KMS-11 (cell line): ENCODE results near the gene HACL1.

Experiments
- H2AFZ ChIP-seq: fragments of 200-600 bp; sonication (generic); 2 replicates; pipeline ENCODE4 v1.6.1; 2016; ENCODE audit warnings: antibody characterized with exemption, mixed run types, low read depth
- H3K27ac ChIP-seq: fragments of 200-600 bp; sonication (generic); 2 replicates; pipeline ENCODE4 v1.6.1; 2016; ENCODE audit warnings: mild to moderate bottlenecking, mixed run types
- H3K27me3 ChIP-seq: fragments of 200-600 bp; sonication (generic); 2 replicates; pipeline ENCODE4 v1.6.1; 2017; ENCODE audit warnings: mild to moderate bottlenecking, low read depth, mixed run types, moderate library complexity; ENCODE audit not compliant: insufficient read depth
- H3K36me3 ChIP-seq: fragments of 200-600 bp; sonication (generic); 2 replicates; pipeline ENCODE4 v1.6.1; 2017; ENCODE audit warnings: mild to moderate bottlenecking, mixed run types; ENCODE audit not compliant: insufficient read depth
- H3K4me1 ChIP-seq: fragments of 200-600 bp; sonication (generic); 2 replicates; pipeline ENCODE4 v1.6.1; 2016; ENCODE audit warnings: mild to moderate bottlenecking, low read depth, mixed run types; ENCODE audit not compliant: poor library complexity, severe bottlenecking
- H3K4me2 ChIP-seq: fragments of 200-600 bp; sonication (generic); 2 replicates; pipeline ENCODE4 v1.7.0; 2016; ENCODE audit warnings: mild to moderate bottlenecking, mixed run types
- H3K4me3 ChIP-seq: fragments of 200-600 bp; sonication (generic); IDR thresholded peaks from 2 replicates; pipeline ENCODE4 v1.6.1; 2017; ENCODE audit warnings: low read depth, low read length, mixed read lengths; ENCODE audit not compliant: insufficient read depth
- H3K79me2 ChIP-seq: fragments of 200-600 bp; sonication (generic); 2 replicates; pipeline ENCODE4 v1.6.1; 2016; ENCODE audit warnings: low read depth, mixed run types; ENCODE audit not compliant: insufficient read depth
- H3K9ac ChIP-seq: fragments of 200-600 bp; sonication (generic); 2 replicates; pipeline ENCODE4 v1.6.1; 2016; ENCODE audit warnings: mild to moderate bottlenecking, mixed run types
- H4K20me1 ChIP-seq: fragments of 200-600 bp; sonication (generic); 2 replicates; pipeline ENCODE4 v1.6.1; 2016; ENCODE audit warnings: mild to moderate bottlenecking, mixed run types; ENCODE audit not compliant: insufficient read depth
- TF ChIP-seq, protein P1 (sequence below): fragments of 200-600 bp; sonication (generic); conservative IDR thresholded peaks from 2 replicates; pipeline ENCODE4 v1.6.1; 2017; ENCODE audit warnings: low read depth, mild to moderate bottlenecking, antibody characterized with exemption, low read length, moderate library complexity, mixed read lengths

Gene HACL1

DNA sequence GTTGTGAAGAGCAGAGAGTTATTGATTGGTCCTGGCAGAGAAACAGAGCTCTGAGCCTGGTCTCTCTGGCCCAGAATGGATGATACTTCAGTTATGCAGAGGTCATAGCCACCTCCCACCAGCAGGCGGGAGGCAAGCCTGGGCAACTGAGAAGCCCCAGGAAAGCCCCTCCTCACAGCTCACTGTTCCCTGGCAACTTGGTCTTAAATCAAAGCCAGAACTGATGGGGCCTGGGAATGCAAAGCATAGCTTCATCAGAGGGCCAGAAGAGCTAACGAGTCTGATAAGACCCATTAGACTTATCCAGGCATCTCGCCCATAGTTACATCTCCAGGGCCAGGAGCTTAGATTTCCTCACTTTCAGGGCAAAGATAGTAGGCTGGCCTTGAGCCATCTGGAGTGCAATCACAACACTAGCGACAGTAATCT is 74.3 kb downstream of the HACL1 start:
- Histone ChIP-seq H3K27ac (no peak overlapping the region), H2AFZ (no peak overlapping the region), H3K4me2 (no peak overlapping the region), H3K27me3 (no peaks in the 10 kb centered on the region), H3K9ac (no peak overlapping the region), H3K36me3 (no peaks in the 10 kb centered on the region), H3K4me1 (no peaks in the 10 kb centered on the region), H3K4me3 (no peak overlapping the region), H3K79me2 (no peaks in the 10 kb centered on the region), H4K20me1 (no peaks in the 10 kb centered on the region)
- TF ChIP-seq, protein P1, sequence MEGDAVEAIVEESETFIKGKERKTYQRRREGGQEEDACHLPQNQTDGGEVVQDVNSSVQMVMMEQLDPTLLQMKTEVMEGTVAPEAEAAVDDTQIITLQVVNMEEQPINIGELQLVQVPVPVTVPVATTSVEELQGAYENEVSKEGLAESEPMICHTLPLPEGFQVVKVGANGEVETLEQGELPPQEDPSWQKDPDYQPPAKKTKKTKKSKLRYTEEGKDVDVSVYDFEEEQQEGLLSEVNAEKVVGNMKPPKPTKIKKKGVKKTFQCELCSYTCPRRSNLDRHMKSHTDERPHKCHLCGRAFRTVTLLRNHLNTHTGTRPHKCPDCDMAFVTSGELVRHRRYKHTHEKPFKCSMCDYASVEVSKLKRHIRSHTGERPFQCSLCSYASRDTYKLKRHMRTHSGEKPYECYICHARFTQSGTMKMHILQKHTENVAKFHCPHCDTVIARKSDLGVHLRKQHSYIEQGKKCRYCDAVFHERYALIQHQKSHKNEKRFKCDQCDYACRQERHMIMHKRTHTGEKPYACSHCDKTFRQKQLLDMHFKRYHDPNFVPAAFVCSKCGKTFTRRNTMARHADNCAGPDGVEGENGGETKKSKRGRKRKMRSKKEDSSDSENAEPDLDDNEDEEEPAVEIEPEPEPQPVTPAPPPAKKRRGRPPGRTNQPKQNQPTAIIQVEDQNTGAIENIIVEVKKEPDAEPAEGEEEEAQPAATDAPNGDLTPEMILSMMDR, result no peak

DNA sequence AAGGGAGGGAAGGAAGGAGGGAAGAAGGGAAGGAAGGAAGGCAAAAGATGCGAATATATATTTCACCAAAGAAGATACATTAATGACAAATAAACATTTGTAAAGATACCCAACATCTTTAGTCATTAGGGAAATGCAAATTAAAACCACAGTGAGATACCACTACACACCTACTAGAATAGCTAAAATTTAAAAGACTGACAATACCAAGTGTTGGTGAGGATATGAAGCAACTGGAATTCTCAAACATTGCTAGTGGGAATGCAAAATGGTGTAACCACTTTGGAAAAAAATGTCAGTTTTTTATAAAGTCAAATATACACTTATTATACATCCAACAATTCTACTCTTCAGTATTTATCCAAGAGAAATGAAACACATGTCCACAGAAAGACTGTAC is 75.6 kb downstream of the HACL1 start:
- no peaks in the 10 kb centered on the region for H3K36me3 ChIP-seq
- H3K79me2 ChIP-seq, result no peaks in the 10 kb centered on the region
- no peak overlapping the region for H3K4me2 ChIP-seq
- no peak overlapping the region for H3K27ac ChIP-seq
- H3K4me3 ChIP-seq, result no peak overlapping the region
- no peaks in the 10 kb centered on the region for H4K20me1 ChIP-seq
- H3K9ac ChIP-seq, result no peak overlapping the region
- TF ChIP-seq, protein P1, result no peak
- H3K27me3 ChIP-seq, result no peaks in the 10 kb centered on the region
- no peaks in the 10 kb centered on the region for H3K4me1 ChIP-seq
- no peak overlapping the region for H2AFZ ChIP-seq

DNA sequence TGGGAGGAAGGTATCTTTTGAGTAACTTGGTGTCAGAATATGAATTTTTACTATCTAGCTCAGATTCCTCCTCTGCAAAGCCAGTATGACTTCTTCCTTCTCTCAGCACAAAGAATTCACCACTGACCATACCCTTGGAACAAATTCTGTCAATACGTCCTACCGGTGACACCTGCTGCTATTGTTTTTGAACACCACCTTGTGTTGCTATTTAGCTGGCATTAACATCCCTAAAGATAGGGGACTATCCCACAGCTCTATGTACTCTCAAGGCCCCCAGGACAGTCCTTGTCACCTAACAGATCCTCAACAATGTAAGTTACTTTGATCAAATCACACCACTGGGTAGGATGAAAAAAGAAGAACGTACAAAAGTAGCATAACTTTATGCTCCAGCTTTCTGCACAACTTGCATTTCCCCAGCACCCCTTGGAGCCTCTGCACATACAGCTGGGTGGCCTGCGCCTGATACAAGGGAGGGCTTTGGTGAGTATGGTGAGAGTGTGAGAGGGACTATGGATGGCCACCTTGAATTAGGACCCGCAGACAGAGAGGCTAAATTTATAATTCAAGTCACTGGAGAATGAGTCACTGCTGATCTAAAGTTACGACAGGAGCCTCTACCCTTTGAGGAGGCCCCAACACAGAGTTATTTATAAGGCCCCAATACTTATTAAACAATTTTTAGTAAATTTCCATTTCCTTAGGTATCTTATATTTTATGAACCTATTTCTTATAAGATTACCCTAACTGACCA is 77.5 kb downstream of the HACL1 start:
- no peaks in the 10 kb centered on the region for H3K27me3 ChIP-seq
- H3K4me2 ChIP-seq, result no peak overlapping the region
- TF ChIP-seq, protein P1, result no peak
- no peaks in the 10 kb centered on the region for H3K4me1 ChIP-seq
- H3K36me3 ChIP-seq, result no peaks in the 10 kb centered on the region
- no peak overlapping the region for H2AFZ ChIP-seq
- no peaks in the 10 kb centered on the region for H3K79me2 ChIP-seq
- no peak overlapping the region for H3K27ac ChIP-seq
- H3K9ac ChIP-seq, result no peak overlapping the region
- no peaks in the 10 kb centered on the region for H4K20me1 ChIP-seq
- H3K4me3 ChIP-seq, result no peak overlapping the region

- H3K4me1 ChIP-seq, result no peaks in the 10 kb centered on the region
- no peaks in the 10 kb centered on the region for H3K36me3 ChIP-seq
- H3K79me2 ChIP-seq, result no peaks in the 10 kb centered on the region
- TF ChIP-seq, protein P1, result no peak
- no peak overlapping the region for H3K4me3 ChIP-seq
- H3K27me3 ChIP-seq, result no peaks in the 10 kb centered on the region
- H2AFZ ChIP-seq, result no peak overlapping the region
- no peak overlapping the region for H3K27ac ChIP-seq
- no peak overlapping the region for H3K4me2 ChIP-seq
- H3K9ac ChIP-seq, result no peak overlapping the region
- H4K20me1 ChIP-seq, result no peaks in the 10 kb centered on the region
Measured at GRCh38 chr3:15522016-15522415, 79.4 kb downstream of the HACL1 start.
